Endothelial cell of umbilical vein (primary cell): ENCODE results near the gene ZIC3. TPM values are rescaled to one million over a fixed set of nuclear protein-coding genes. Genes with fewer than 3 reads are reported as not detected.

Experiments
- BruUV-seq: library from RNA; stranded (reverse); fragments of 400-500 nt; replicated peaks from 2 replicates; lab custom pipeline; 2021; lab: Mats Ljungman, UMichigan
- CTCF ChIA-PET: fragments of 300-600, 350-600 bp; sonication (Branson Sonifier 250); formaldehyde crosslinking; loops from one replicate; lab custom pipeline; 2021; ENCODE audit warnings: antibody characterized with exemption, inconsistent platforms; lab: Charles Lee
- POLR2A ChIA-PET: fragments of 300-600, 350-600 bp; sonication (Branson Sonifier 250); formaldehyde crosslinking; loops from one replicate; lab custom pipeline; 2021; ENCODE audit warnings: antibody characterized with exemption, inconsistent platforms; lab: Charles Lee
- DNase-seq: peaks from one replicate; pipeline ENCODE4 v3.0.0-alpha.2; 2011; ENCODE audit warnings: low read depth, low spot score
- FAIRE-seq: peaks from 2 replicates; lab custom pipeline; 2011; peaks lifted over from hg19 to GRCh38; lab: Jason Lieb, UNC
- H2AFZ ChIP-seq: 2 replicates; pipeline ENCODE4 v1.6.0; 2012; ENCODE audit warnings: low read depth, low read length, control low read depth, inconsistent platforms
- H3K27ac ChIP-seq: 2 replicates; pipeline ENCODE4 v1.5.1; 2011; ENCODE audit warnings: low read depth, mild to moderate bottlenecking, control low read depth, low read length, moderate library complexity; ENCODE audit not compliant: insufficient read depth
- H3K27me3 ChIP-seq, 2 experiments: 2 replicates each; pipeline versions ENCODE4 v1.6.0 to v1.6.1; 2011; ENCODE audit warnings: low read length in 2 of 2, mixed read lengths in 1 of 2; ENCODE audit not compliant: control insufficient read depth in 2 of 2, insufficient read depth in 2 of 2
- H3K36me3 ChIP-seq, 2 experiments: 2 replicates in 1 of 2; 3 replicates in 1 of 2; pipeline ENCODE4 v1.5.1; 2011; ENCODE audit warnings: low read length in 2 of 2, mild to moderate bottlenecking in 1 of 2, moderate library complexity in 1 of 2; ENCODE audit not compliant: control insufficient read depth in 2 of 2, insufficient read depth in 2 of 2; ENCODE audit errors: extremely low read depth in 1 of 2
- H3K4me1 ChIP-seq: 3 replicates; pipeline ENCODE4 v1.5.1; 2011; ENCODE audit warnings: mild to moderate bottlenecking, low read length; ENCODE audit not compliant: control insufficient read depth, insufficient read depth; ENCODE audit errors: extremely low read depth
- H3K4me2 ChIP-seq: 2 replicates; pipeline ENCODE4 v1.6.1; 2011; ENCODE audit warnings: low read length, control low read depth, mixed read lengths; ENCODE audit not compliant: insufficient read depth
- H3K4me3 ChIP-seq, 3 experiments: fragments of 200-600 bp in 1 of 3; sonication (generic), shearing (Covaris generic) in 1 of 3; replicated peaks in 1 of 3; 2 replicates each; pipeline ENCODE4 v1.5.1; 2011 to 2016; ENCODE audit warnings: control low read depth in 3 of 3, low read length in 3 of 3, mild to moderate bottlenecking in 2 of 3, inconsistent platforms in 1 of 3, low read depth in 1 of 3, moderate library complexity in 1 of 3; ENCODE audit not compliant: insufficient read depth in 1 of 3
- H3K79me2 ChIP-seq: 2 replicates; pipeline ENCODE4 v1.6.0; 2012; ENCODE audit warnings: low read length, inconsistent platforms; ENCODE audit not compliant: control insufficient read depth, insufficient read depth
- H3K9ac ChIP-seq: replicated peaks from 2 replicates; pipeline ENCODE3; 2011; ENCODE audit warnings: low read length, control low read depth; ENCODE audit not compliant: insufficient read depth; ENCODE audit errors: extremely low read depth
- H3K9me1 ChIP-seq: replicated peaks from 3 replicates; pipeline ENCODE4 v1.6.0; 2011; ENCODE audit warnings: mild to moderate bottlenecking, low read length; ENCODE audit not compliant: control insufficient read depth, insufficient read depth; ENCODE audit errors: extremely low read depth
- H3K9me3 ChIP-seq: replicated peaks from 2 replicates; pipeline ENCODE4 v1.5.1; 2012; ENCODE audit warnings: low read length, inconsistent platforms; ENCODE audit not compliant: control insufficient read depth, insufficient read depth
- H4K20me1 ChIP-seq: replicated peaks from 2 replicates; pipeline ENCODE3; 2011; ENCODE audit warnings: mild to moderate bottlenecking, low read length; ENCODE audit not compliant: control insufficient read depth, insufficient read depth; ENCODE audit errors: extremely low read depth
- CTCF ChIP-seq, 2 donors: IDR thresholded peaks; 1 replicate in 1 of 2; 2 replicates in 1 of 2; pipeline ENCODE4 v1.5.1; 2011; ENCODE audit warnings: low read length in 2 of 2, mild to moderate bottlenecking in 2 of 2, moderate library complexity in 2 of 2, control low read depth in 1 of 2, inconsistent platforms in 1 of 2, low read depth in 1 of 2; ENCODE audit not compliant: insufficient read depth in 1 of 2; ENCODE audit errors: extremely low read depth in 1 of 2
- EZH2 ChIP-seq: IDR thresholded peaks from 2 replicates; pipeline ENCODE4 v1.6.1; 2012; ENCODE audit warnings: borderline replicate concordance, low read depth, mild to moderate bottlenecking, moderate library complexity, low read length, inconsistent platforms; ENCODE audit not compliant: severe bottlenecking
- FOS ChIP-seq: IDR thresholded peaks from 2 replicates; pipeline ENCODE4 v1.6.1; 2011; ENCODE audit warnings: mild to moderate bottlenecking, low read length, moderate library complexity, borderline replicate concordance; ENCODE audit not compliant: insufficient read depth
- GATA2 ChIP-seq: IDR thresholded peaks from 2 replicates; pipeline ENCODE4 v1.7.0; 2011; ENCODE audit warnings: low read depth, mild to moderate bottlenecking, moderate library complexity, mixed read lengths, low read length; ENCODE audit not compliant: insufficient read length, insufficient read depth
- JUN ChIP-seq: IDR thresholded peaks from 2 replicates; pipeline ENCODE4 v1.6.1; 2011; ENCODE audit warnings: borderline replicate concordance, low read depth; ENCODE audit not compliant: insufficient read length, insufficient read depth
- MAX ChIP-seq: IDR thresholded peaks from 2 replicates; pipeline ENCODE4 v1.6.1; 2011; ENCODE audit not compliant: insufficient read depth, insufficient read length
- MYC ChIP-seq: IDR thresholded peaks from one replicate; pipeline ENCODE4 v1.6.1; 2011; ENCODE audit warnings: mild to moderate bottlenecking, low read depth, low read length
- POLR2A ChIP-seq: IDR thresholded peaks from 2 replicates; pipeline ENCODE4 v1.6.1; 2012; ENCODE audit warnings: low read depth, mild to moderate bottlenecking, control low read depth, low read length
- POLR2AphosphoS5 ChIP-seq: IDR thresholded peaks from 2 replicates; pipeline ENCODE4 v1.6.1; 2012; ENCODE audit warnings: low read depth, mild to moderate bottlenecking, control low read depth, low read length, moderate library complexity; ENCODE audit not compliant: insufficient read depth
- dilution Hi-C: fragments of 300-500 bp; cut with MboI; formaldehyde crosslinking; loops from one replicate; pipeline ENCODE4 v1.15.0; 2019; ENCODE audit warnings: low sequenced_read_pairs; ENCODE audit not compliant: extremely low pct_ligation_motif_present
- intact Hi-C: fragments of 100-400 bp; cut with micrococcal nuclease; formaldehyde crosslinking; loops from one replicate; pipeline ENCODE4 v1.10.0; 2022
- polyA plus RNA-seq, 4 experiments: library from polyadenylated mRNA; depleted of rRNA in 3 of 4; stranded (reverse) in 3 of 4; unstranded in 1 of 4; fragments of >200 nt; gene quantifications; 2 replicates each; pipeline versions ENCODE4 v1.2.1 to v1.2.3, GENCODE V29; 2011 to 2012; ENCODE audit warnings: missing spikeins in 1 of 4
- total RNA-seq: library from RNA; stranded (reverse); gene quantifications from 2 replicates; pipeline ENCODE4 v1.2.3, GENCODE V29; 2021

The ZIC3 gene
- total and polyA plus RNA-seq, 2 donors (not counting 3 experiments of a cell fraction or from before 2014, with no cell fraction given), result not detected

DNA sequence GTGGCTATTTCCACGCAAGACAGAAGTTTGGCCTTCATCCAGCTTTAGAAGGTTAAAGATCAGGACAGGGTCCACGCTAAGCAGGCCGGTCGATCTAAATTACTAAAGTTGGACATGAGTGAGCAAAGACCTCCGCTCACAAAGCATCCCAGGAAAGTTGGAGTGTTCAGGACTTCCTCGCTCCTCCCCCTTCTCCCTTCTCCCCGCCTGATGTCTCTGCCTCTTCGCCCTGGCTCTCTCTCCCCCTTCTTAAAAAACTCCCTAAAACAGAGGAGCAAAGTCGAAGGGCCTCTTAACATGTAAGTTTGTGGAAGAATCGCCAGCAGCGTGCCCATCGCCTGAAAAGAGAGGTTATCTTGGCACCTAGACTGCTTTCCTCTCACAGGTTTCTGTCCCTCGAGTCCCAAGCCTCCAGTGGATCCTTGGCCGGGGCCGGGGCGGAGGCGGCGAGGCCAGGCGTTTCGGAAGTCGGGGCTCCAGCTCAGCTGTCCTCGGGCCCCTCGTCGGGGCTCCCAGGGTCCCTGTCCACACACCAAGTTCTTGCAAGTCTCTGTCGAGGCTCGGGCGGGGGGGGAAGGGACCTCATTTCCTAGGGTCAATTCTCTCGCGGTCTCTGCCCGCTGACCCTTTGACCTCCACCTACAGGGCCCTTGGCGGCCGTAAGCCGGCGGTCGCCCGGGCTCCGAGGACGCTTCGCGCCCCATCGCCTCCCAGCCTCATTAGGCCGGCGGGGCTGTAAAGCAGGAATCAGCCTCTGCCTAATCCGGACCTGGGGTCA is 7.6 kb downstream of the ZIC3 start:
- no peak overlapping the region for H2AFZ ChIP-seq
- peaks cover 6 to 14% of the 10 kb centered on the region in 2 experiments for H3K27me3 ChIP-seq
- CTCF ChIA-PET, result no interaction called here
- no peaks in the 10 kb centered on the region for H3K9me3 ChIP-seq
- FAIRE-seq, result no peak
- intact Hi-C loops (no loop called here), dilution Hi-C loops (no loop called here)
- H3K4me2 ChIP-seq, result no peak overlapping the region
- no peak overlapping the region for H3K9ac ChIP-seq
- H4K20me1 ChIP-seq, result no peaks in the 10 kb centered on the region
- no peak overlapping the region for H3K27ac ChIP-seq
- no peak for DNase-seq
- TF ChIP-seq CTCF (IDR thresholded peaks at IDR 0.05; ENCODE audit: extremely low read depth in 1 of 2, insufficient read depth in 1 of 2, low read depth in 1 of 2, low read length in 2 of 2), result no peak
- TF ChIP-seq POLR2A, result no peak
- no peak for TF ChIP-seq POLR2AphosphoS5
- no peak for TF ChIP-seq MAX
- TF ChIP-seq FOS, result no peak
- no peak for TF ChIP-seq MYC
- no peak for TF ChIP-seq EZH2
- no peak for TF ChIP-seq JUN
- TF ChIP-seq GATA2, result no peak
- no peaks in the 10 kb centered on the region for H3K4me1 ChIP-seq
- no peaks in the 10 kb centered on the region for H3K79me2 ChIP-seq
- no peak overlapping the region for H3K4me3 ChIP-seq
- H3K9me1 ChIP-seq, result no peaks in the 10 kb centered on the region
- POLR2A ChIA-PET, result no interaction called here
- no TSS peak for BruUV-seq
- H3K36me3 ChIP-seq, result no peaks in the 10 kb centered on the region
